DND-41 (cell line): ENCODE data around the gene RNF217.

ENCODE experiments used
- CTCF ChIP-seq: IDR thresholded peaks from 2 replicates; pipeline ENCODE4 v1.5.1; 2012; ENCODE audit warnings: borderline replicate concordance, low read length, moderate library complexity, mild to moderate bottlenecking; ENCODE audit not compliant: poor library complexity, severe bottlenecking; ENCODE audit errors: extremely low read depth
- EZH2 ChIP-seq: IDR thresholded peaks from 3 replicates; pipeline ENCODE4 v1.6.1; 2012; ENCODE audit warnings: borderline replicate concordance, low read depth, mild to moderate bottlenecking, moderate library complexity, low read length, inconsistent platforms; ENCODE audit not compliant: severe bottlenecking

- TF ChIP-seq CTCF (no peak), EZH2 (no peak)
These were observed 52.4 kb downstream of the RNF217 start for GRCh38 chr6:125014661-125014957.
